GM18511 (cell line): ENCODE results near the gene MTOR.
"Not testable (repeated sequence)": the region's sequence is repeated elsewhere in the genome, so short reads cannot be mapped to it uniquely, and the experiment has no call there.

Experiments used
- ATAC-seq: cut with Tn5 transposase; IDR thresholded peaks from one replicate; pipeline ENCODE4 v1.9.1; 2021; ENCODE audit warnings: mild to moderate bottlenecking, moderate library complexity; ENCODE audit not compliant: unreplicated experiment

Gene MTOR

GRCh38 chr1:11125931-11126330 lies 136.4 kb downstream of the MTOR start:
- ATAC-seq, result no peak

GRCh38 chr1:11124965-11125364 lies 137.4 kb downstream of the MTOR start:
- ATAC-seq, result no peak

- no peak for ATAC-seq
These were observed 146.0 kb downstream of the MTOR start for GRCh38 chr1:11116318-11116717.

GRCh38 chr1:11114966-11115365 lies 147.4 kb downstream of the MTOR start:
- ATAC-seq, result no peak

- no peak for ATAC-seq
These were observed 153.1 kb downstream of the MTOR start for GRCh38 chr1:11109047-11109760.

- ATAC-seq, result no peak
These were observed 154.8 kb downstream of the MTOR start for GRCh38 chr1:11107599-11107998.

GRCh38 chr1:11105586-11105985 lies 156.8 kb downstream of the MTOR start:
- no peak for ATAC-seq

GRCh38 chr1:11101347-11101746 lies 161.0 kb downstream of the MTOR start:
- ATAC-seq, result no peak

GRCh38 chr1:11100806-11101205 lies 161.5 kb downstream of the MTOR start:
- ATAC-seq, result not testable (repeated sequence)

- ATAC-seq, result no peak
These were observed 162.2 kb downstream of the MTOR start for GRCh38 chr1:11100149-11100493.

GRCh38 chr1:11099310-11100148 lies 162.8 kb downstream of the MTOR start, which contains the start of gene EXOSC10:
Gene EXOSC10 (minus strand): TSS chr1:11099869. CDS start chr1:11099831, 38 bp downstream.
- peak; percentile 96 for ATAC-seq

GRCh38 chr1:11098931-11099309 lies 163.4 kb downstream of the MTOR start:
- ATAC-seq, result no peak

GRCh38 chr1:11083784-11084183 lies 178.6 kb downstream of the MTOR start:
- ATAC-seq, result not testable (repeated sequence)

- no peak for ATAC-seq
These were observed 181.4 kb downstream of the MTOR start for GRCh38 chr1:11080931-11081330.

GRCh38 chr1:11078631-11079030 lies 183.7 kb downstream of the MTOR start:
- ATAC-seq, result no peak

- not testable (repeated sequence) for ATAC-seq
These were observed 189.0 kb downstream of the MTOR start for GRCh38 chr1:11073398-11073797.

- no peak for ATAC-seq
These were observed 190.0 kb downstream of the MTOR start for GRCh38 chr1:11072216-11072917.

GRCh38 chr1:11071463-11072215 lies 190.7 kb downstream of the MTOR start:
- ATAC-seq, result no peak

GRCh38 chr1:11070876-11071275 lies 191.5 kb downstream of the MTOR start:
- ATAC-seq, result no peak

GRCh38 chr1:11068600-11069473 lies 193.5 kb downstream of the MTOR start:
- ATAC-seq, result no peak
